Panc1 (cell line): ENCODE measurements around the gene CEP85L. TPM values are rescaled to one million over a fixed set of nuclear protein-coding genes. Genes with fewer than 3 reads are reported as not detected.

Experiments
- ATAC-seq: fragments of 200-7000 bp; cut with Tn5 transposase; 2 replicates; pipeline ENCODE4 v1.9.1; 2020; ENCODE audit warnings: mild to moderate bottlenecking, moderate library complexity
- BruUV-seq: library from RNA; stranded (reverse); fragments of 400-500 nt; replicated peaks from 2 replicates; lab custom pipeline; 2021; lab: Mats Ljungman, UMichigan
- CTCF ChIA-PET: fragments of 300-600 bp; sonication (Branson Sonifier 250); formaldehyde crosslinking; loops from one replicate; lab custom pipeline; 2022; ENCODE audit warnings: antibody characterized with exemption; lab: Charles Lee
- POLR2A ChIA-PET: fragments of 300-600 bp; sonication (Branson Sonifier 250); formaldehyde crosslinking; loops from one replicate; lab custom pipeline; 2022; ENCODE audit warnings: antibody characterized with exemption; lab: Charles Lee
- DNase-seq: peaks from one replicate; pipeline ENCODE4 v3.0.0-alpha.2; 2010; ENCODE audit warnings: low read depth, low spot score
- H3K27ac ChIP-seq: 2 replicates; pipeline ENCODE4 v1.5.1; 2011; ENCODE audit warnings: mild to moderate bottlenecking, low read length, inconsistent platforms
- H3K27me3 ChIP-seq: fragments of 200-500 bp; sonication (Bioruptor generic); 2 replicates; pipeline ENCODE4 v1.6.0; 2014; ENCODE audit warnings: low read length, inconsistent platforms; ENCODE audit not compliant: control insufficient read depth, insufficient read depth
- H3K36me3 ChIP-seq: fragments of 200-500 bp; sonication (Bioruptor generic); 2 replicates; pipeline ENCODE4 v1.5.1; 2014; ENCODE audit warnings: inconsistent platforms, mild to moderate bottlenecking, low read length, moderate library complexity; ENCODE audit not compliant: control insufficient read depth, insufficient read depth
- H3K4me1 ChIP-seq: 2 replicates; pipeline ENCODE4 v1.5.1; 2011; ENCODE audit warnings: inconsistent platforms, mild to moderate bottlenecking, low read length, moderate library complexity; ENCODE audit not compliant: control insufficient read depth, insufficient read depth
- H3K4me3 ChIP-seq, 2 experiments: 2 replicates each; pipeline ENCODE4 v1.5.1; 2011 to 2012; ENCODE audit warnings: low read depth in 2 of 2, low read length in 2 of 2, mild to moderate bottlenecking in 2 of 2, inconsistent platforms in 1 of 2, moderate library complexity in 1 of 2
- H3K9me3 ChIP-seq: fragments of 200-500 bp; sonication (Bioruptor generic); 2 replicates; pipeline ENCODE4 v1.5.1; 2014; ENCODE audit warnings: low read depth, mild to moderate bottlenecking, inconsistent platforms, low read length, moderate library complexity; ENCODE audit not compliant: control insufficient read depth, insufficient read depth
- POLR2AphosphoS5 ChIP-seq: IDR thresholded peaks from 2 replicates; pipeline ENCODE4 v1.6.1; 2012; ENCODE audit warnings: mild to moderate bottlenecking, low read depth, low read length, moderate library complexity
- SIN3A ChIP-seq: IDR thresholded peaks from 2 replicates; pipeline ENCODE4 v1.6.1; 2012; ENCODE audit warnings: low read depth, mild to moderate bottlenecking, low read length, moderate library complexity, borderline replicate concordance; ENCODE audit not compliant: insufficient read depth
- TCF7L2 ChIP-seq: IDR thresholded peaks from 2 replicates; pipeline ENCODE4 v1.6.1; 2011; ENCODE audit warnings: mild to moderate bottlenecking, low read depth, low read length, inconsistent platforms
- in situ Hi-C: cut with HindIII; loops from 2 replicates; pipeline ENCODE4 v1.10.0; 2016; ENCODE audit warnings: low sequenced_read_pairs, low pct_unique_long_range_greater_than_20kb
- intact Hi-C: fragments of 100-400 bp; cut with micrococcal nuclease; formaldehyde crosslinking; loops from one replicate; pipeline ENCODE4 v1.10.0; 2022; ENCODE audit not compliant: unreplicated experiment
- total RNA-seq: library from RNA; stranded (reverse); gene quantifications from one replicate; pipeline ENCODE4 v1.2.1, GENCODE V29; 2021; ENCODE audit not compliant: unreplicated experiment
- TF ChIP-seq, protein P1 (sequence below), 2 experiments: IDR thresholded peaks; 2 replicates each; pipeline ENCODE4 v1.6.1; 2011 to 2012; ENCODE audit warnings: low read depth in 2 of 2, control low read depth in 1 of 2, low read length in 1 of 2, mild to moderate bottlenecking in 1 of 2, moderate library complexity in 1 of 2; ENCODE audit not compliant: insufficient read depth in 1 of 2
- TF ChIP-seq, protein P2 (sequence below): fragments of 450-650 bp; IDR thresholded peaks from 2 replicates; pipeline ENCODE4 v1.5.1; 2017; ENCODE audit warnings: mild to moderate bottlenecking

Gene CEP85L
- total RNA-seq, 1 experiment from 2014 or later: 6.7 TPM

DNA sequence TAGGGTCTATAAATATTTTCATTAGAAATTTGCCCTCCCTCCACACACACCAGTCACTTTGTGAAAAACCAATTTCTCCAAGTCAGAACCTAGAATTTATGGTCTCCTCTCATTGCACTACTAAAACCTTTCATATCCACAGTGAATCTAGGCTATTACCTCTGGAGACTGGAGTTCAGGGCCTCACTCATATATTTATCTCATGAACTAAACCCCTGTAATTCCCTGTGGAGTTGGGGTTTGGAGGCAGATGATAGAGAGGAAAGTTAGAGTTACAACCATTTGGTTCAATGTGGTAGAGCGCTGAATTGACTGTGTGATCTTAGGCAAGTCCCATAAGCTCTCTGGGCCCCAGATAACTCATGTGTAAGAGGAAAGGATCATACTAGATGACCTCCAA, 18.2 kb upstream of the CEP85L start:
- DNase-seq (no peak), ATAC-seq (no peak)
- BruUV-seq: no TSS peak
- TF ChIP-seq SIN3A: no peak
- TF ChIP-seq, protein P1, sequence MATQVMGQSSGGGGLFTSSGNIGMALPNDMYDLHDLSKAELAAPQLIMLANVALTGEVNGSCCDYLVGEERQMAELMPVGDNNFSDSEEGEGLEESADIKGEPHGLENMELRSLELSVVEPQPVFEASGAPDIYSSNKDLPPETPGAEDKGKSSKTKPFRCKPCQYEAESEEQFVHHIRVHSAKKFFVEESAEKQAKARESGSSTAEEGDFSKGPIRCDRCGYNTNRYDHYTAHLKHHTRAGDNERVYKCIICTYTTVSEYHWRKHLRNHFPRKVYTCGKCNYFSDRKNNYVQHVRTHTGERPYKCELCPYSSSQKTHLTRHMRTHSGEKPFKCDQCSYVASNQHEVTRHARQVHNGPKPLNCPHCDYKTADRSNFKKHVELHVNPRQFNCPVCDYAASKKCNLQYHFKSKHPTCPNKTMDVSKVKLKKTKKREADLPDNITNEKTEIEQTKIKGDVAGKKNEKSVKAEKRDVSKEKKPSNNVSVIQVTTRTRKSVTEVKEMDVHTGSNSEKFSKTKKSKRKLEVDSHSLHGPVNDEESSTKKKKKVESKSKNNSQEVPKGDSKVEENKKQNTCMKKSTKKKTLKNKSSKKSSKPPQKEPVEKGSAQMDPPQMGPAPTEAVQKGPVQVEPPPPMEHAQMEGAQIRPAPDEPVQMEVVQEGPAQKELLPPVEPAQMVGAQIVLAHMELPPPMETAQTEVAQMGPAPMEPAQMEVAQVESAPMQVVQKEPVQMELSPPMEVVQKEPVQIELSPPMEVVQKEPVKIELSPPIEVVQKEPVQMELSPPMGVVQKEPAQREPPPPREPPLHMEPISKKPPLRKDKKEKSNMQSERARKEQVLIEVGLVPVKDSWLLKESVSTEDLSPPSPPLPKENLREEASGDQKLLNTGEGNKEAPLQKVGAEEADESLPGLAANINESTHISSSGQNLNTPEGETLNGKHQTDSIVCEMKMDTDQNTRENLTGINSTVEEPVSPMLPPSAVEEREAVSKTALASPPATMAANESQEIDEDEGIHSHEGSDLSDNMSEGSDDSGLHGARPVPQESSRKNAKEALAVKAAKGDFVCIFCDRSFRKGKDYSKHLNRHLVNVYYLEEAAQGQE (IDR thresholded peaks at IDR 0.05; ENCODE audit: insufficient read depth in 1 of 2, low read depth in 2 of 2, low read length in 1 of 2): no peak
- TF ChIP-seq, protein P2, sequence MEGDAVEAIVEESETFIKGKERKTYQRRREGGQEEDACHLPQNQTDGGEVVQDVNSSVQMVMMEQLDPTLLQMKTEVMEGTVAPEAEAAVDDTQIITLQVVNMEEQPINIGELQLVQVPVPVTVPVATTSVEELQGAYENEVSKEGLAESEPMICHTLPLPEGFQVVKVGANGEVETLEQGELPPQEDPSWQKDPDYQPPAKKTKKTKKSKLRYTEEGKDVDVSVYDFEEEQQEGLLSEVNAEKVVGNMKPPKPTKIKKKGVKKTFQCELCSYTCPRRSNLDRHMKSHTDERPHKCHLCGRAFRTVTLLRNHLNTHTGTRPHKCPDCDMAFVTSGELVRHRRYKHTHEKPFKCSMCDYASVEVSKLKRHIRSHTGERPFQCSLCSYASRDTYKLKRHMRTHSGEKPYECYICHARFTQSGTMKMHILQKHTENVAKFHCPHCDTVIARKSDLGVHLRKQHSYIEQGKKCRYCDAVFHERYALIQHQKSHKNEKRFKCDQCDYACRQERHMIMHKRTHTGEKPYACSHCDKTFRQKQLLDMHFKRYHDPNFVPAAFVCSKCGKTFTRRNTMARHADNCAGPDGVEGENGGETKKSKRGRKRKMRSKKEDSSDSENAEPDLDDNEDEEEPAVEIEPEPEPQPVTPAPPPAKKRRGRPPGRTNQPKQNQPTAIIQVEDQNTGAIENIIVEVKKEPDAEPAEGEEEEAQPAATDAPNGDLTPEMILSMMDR: no peak
- no peak for TF ChIP-seq POLR2AphosphoS5
- TF ChIP-seq TCF7L2: no peak
- POLR2A ChIA-PET: no interaction called here
- H3K36me3 ChIP-seq: no peaks in the 10 kb centered on the region
- no peaks in the 10 kb centered on the region for H3K4me1 ChIP-seq
- no peak overlapping the region for H3K27ac ChIP-seq
- intact Hi-C loops: no loop called here
- in situ Hi-C loops: no loop called here
- H3K4me3 ChIP-seq: no peak overlapping the region
- CTCF ChIA-PET: no interaction called here
- no peaks in the 10 kb centered on the region for H3K9me3 ChIP-seq
- H3K27me3 ChIP-seq: peaks cover 2% of the 10 kb centered on the region; the same call in 1 of the 2 replicates

- no TSS peak for BruUV-seq
- H3K9me3 ChIP-seq: no peaks in the 10 kb centered on the region
- H3K36me3 ChIP-seq: no peaks in the 10 kb centered on the region
- peaks cover 2% of the 10 kb centered on the region; the same call in 1 of the 2 replicates for H3K27me3 ChIP-seq
- in situ Hi-C loops: no loop called here
- intact Hi-C loops: no loop called here
- H3K27ac ChIP-seq: no peak overlapping the region
- TF ChIP-seq POLR2AphosphoS5: no peak
- no peak for TF ChIP-seq SIN3A
- TF ChIP-seq, protein P1 (IDR thresholded peaks at IDR 0.05; ENCODE audit: insufficient read depth in 1 of 2, low read depth in 2 of 2, low read length in 1 of 2): no peak
- TF ChIP-seq TCF7L2: no peak
- TF ChIP-seq, protein P2: no peak
- H3K4me3 ChIP-seq: no peak overlapping the region
- CTCF ChIA-PET: no interaction called here
- ATAC-seq: no peak
- DNase-seq: no peak
- POLR2A ChIA-PET: interaction anchor here (0.6 kb wide), 1 partner anchor 19 kb away, joined by 3 read pairs; no protein-coding TSS in a partner anchor
- no peaks in the 10 kb centered on the region for H3K4me1 ChIP-seq
Measured at GRCh38 chr6:118668761-118669385, 17.5 kb upstream of the CEP85L start.
